ENCODE data around the gene NRCAM.

Gene NRCAM

GRCh38 chr7:108112683-108113082 is 343.6 kb downstream of the NRCAM start:
- H2BK15ac ChIP-seq (replicated peaks; ENCODE audit: low read depth): no peak overlapping the region
- no peak overlapping the region for H3K27ac ChIP-seq (ENCODE audit: low read depth, low read length)
- DNase-seq: no peak
- no CpG with 5 or more reads among the region's 2 CpGs for WGBS (ENCODE audit: extremely low coverage, insufficient coverage, low lambda C conversion rate)
- no peaks in the 10 kb centered on the region for H3K27me3 ChIP-seq (ENCODE audit: insufficient read depth, low read length, poor library complexity)
- H3K18ac ChIP-seq (ENCODE audit: low read length): no peak overlapping the region
- no peak overlapping the region for H3K56ac ChIP-seq (ENCODE audit: low read length)
- H3K9ac ChIP-seq (ENCODE audit: low read length): no peak overlapping the region
- H4K5ac ChIP-seq (ENCODE audit: low read length): no peak overlapping the region
- no peak overlapping the region for H2BK120ac ChIP-seq (ENCODE audit: low read depth, low read length)
- H3K4me1 ChIP-seq (ENCODE audit: control insufficient read depth, low read depth, low read length): no peaks in the 10 kb centered on the region
- no peaks in the 10 kb centered on the region for H3K36me3 ChIP-seq (ENCODE audit: control insufficient read depth, insufficient read depth, low read length)
- H2AK5ac ChIP-seq (ENCODE audit: low read length): no peak overlapping the region
- H3K23ac ChIP-seq (ENCODE audit: low read length): no peak overlapping the region
- no peak overlapping the region for H4K8ac ChIP-seq (ENCODE audit: low read depth, low read length)
- H2BK5ac ChIP-seq (ENCODE audit: low read length): no peak overlapping the region
- H3K4ac ChIP-seq (ENCODE audit: low read depth, low read length): no peak overlapping the region
- no peak overlapping the region for H3K4me3 ChIP-seq (ENCODE audit: low read length)
- H3K79me2 ChIP-seq (ENCODE audit: control insufficient read depth, insufficient read depth, low read length): no peaks in the 10 kb centered on the region
- no peak overlapping the region for H3K4me2 ChIP-seq (ENCODE audit: low read length)
- H3K79me1 ChIP-seq (ENCODE audit: low read length): no peaks in the 10 kb centered on the region

DNA sequence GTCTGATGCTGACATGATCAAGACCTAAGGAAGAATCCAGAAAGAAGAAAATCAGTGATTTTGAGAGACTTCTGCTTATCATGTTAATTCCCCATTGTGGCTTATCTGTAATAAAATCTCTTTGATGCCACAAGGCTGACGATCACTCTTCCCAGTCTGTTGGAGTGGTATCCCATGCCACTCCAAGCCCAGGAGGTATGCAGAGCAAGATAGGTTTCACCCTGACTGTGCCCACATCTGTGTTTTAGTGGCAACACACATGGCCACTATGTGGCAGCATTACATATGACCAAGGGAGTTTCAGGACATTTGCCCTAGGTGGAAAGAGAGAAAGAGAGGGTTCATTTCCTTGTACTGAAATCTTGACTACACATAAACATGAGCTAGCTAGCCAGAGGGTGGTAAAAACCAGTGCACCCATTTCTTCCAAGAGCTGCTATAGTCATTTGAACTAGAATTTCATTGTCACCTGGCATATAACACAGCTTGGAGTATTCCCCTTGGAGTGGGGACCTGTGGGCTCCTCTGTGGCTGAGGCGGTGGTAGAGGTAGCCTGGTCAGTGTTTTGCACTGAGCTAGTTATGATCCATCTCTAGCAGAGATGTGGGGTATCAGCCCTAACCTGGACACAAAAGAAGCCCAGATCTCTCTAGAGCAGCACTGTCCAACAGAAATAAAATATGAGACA is 346.9 kb downstream of the NRCAM start:
- Histone ChIP-seq H3K4ac (ENCODE audit: low read depth, low read length) (no peak overlapping the region), H2BK120ac (ENCODE audit: low read depth, low read length) (no peak overlapping the region), H3K4me2 (ENCODE audit: low read length) (no peak overlapping the region), H3K79me2 (ENCODE audit: control insufficient read depth, insufficient read depth, low read length) (no peaks in the 10 kb centered on the region), H3K9ac (ENCODE audit: low read length) (no peak overlapping the region), H3K79me1 (ENCODE audit: low read length) (no peaks in the 10 kb centered on the region), H3K4me1 (ENCODE audit: control insufficient read depth, low read depth, low read length) (no peaks in the 10 kb centered on the region), H3K4me3 (ENCODE audit: low read length) (no peak overlapping the region), H3K23ac (ENCODE audit: low read length) (no peak overlapping the region), H4K8ac (ENCODE audit: low read depth, low read length) (no peak overlapping the region), H3K27me3 (ENCODE audit: insufficient read depth, low read length, poor library complexity) (no peaks in the 10 kb centered on the region), H3K36me3 (ENCODE audit: control insufficient read depth, insufficient read depth, low read length) (no peaks in the 10 kb centered on the region), H3K27ac (ENCODE audit: low read depth, low read length) (no peak overlapping the region), H2BK5ac (ENCODE audit: low read length) (no peak overlapping the region), H3K56ac (ENCODE audit: low read length) (no peak overlapping the region), H4K5ac (ENCODE audit: low read length) (no peak overlapping the region), H2AK5ac (ENCODE audit: low read length) (no peak overlapping the region), H3K18ac (ENCODE audit: low read length) (no peak overlapping the region), H2BK15ac (replicated peaks; ENCODE audit: low read depth) (no peak overlapping the region)
- peak; percentile 52 for DNase-seq
- WGBS (ENCODE audit: extremely low coverage, insufficient coverage, low lambda C conversion rate): no CpG with 5 or more reads among the region's 2 CpGs

DNA sequence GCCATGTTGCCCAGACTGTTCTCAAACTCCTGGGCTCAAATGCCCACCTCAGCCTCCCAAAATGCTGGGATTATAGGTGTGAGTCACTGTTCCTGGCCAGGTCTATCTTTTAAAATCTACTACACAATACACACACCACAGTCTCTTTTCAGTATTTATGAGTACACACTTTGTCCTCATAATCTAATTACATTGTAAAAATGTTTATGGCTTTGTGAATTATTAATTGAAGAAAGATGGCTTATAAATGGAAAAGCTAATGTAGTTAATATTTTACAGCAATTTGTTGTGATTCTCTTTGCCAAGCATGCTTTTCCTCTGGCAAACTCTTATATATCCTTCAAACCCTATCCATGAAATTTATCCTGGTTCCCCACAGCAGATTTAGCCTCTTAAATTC is 348.1 kb downstream of the NRCAM start:
- H3K18ac ChIP-seq (ENCODE audit: low read length): no peak overlapping the region
- H2BK15ac ChIP-seq (replicated peaks; ENCODE audit: low read depth): no peak overlapping the region
- no peak overlapping the region for H3K23ac ChIP-seq (ENCODE audit: low read length)
- H3K4me3 ChIP-seq (ENCODE audit: low read length): no peak overlapping the region
- no peaks in the 10 kb centered on the region for H3K27me3 ChIP-seq (ENCODE audit: insufficient read depth, low read length, poor library complexity)
- no peaks in the 10 kb centered on the region for H3K79me1 ChIP-seq (ENCODE audit: low read length)
- DNase-seq: no peak
- no peak overlapping the region for H2BK5ac ChIP-seq (ENCODE audit: low read length)
- H4K5ac ChIP-seq (ENCODE audit: low read length): no peak overlapping the region
- H4K8ac ChIP-seq (ENCODE audit: low read depth, low read length): no peak overlapping the region
- no peak overlapping the region for H3K9ac ChIP-seq (ENCODE audit: low read length)
- no peak overlapping the region for H3K27ac ChIP-seq (ENCODE audit: low read depth, low read length)
- H3K4me2 ChIP-seq (ENCODE audit: low read length): no peak overlapping the region
- H3K4ac ChIP-seq (ENCODE audit: low read depth, low read length): no peak overlapping the region
- H3K36me3 ChIP-seq (ENCODE audit: control insufficient read depth, insufficient read depth, low read length): no peaks in the 10 kb centered on the region
- no peaks in the 10 kb centered on the region for H3K79me2 ChIP-seq (ENCODE audit: control insufficient read depth, insufficient read depth, low read length)
- H2AK5ac ChIP-seq (ENCODE audit: low read length): no peak overlapping the region
- no peaks in the 10 kb centered on the region for H3K4me1 ChIP-seq (ENCODE audit: control insufficient read depth, low read depth, low read length)
- no peak overlapping the region for H2BK120ac ChIP-seq (ENCODE audit: low read depth, low read length)
- no peak overlapping the region for H3K56ac ChIP-seq (ENCODE audit: low read length)

- Histone ChIP-seq H3K4me2 (ENCODE audit: low read length) (no peak overlapping the region), H4K8ac (ENCODE audit: low read depth, low read length) (no peak overlapping the region), H3K23ac (ENCODE audit: low read length) (no peak overlapping the region), H3K27me3 (ENCODE audit: insufficient read depth, low read length, poor library complexity) (no peaks in the 10 kb centered on the region), H3K9ac (ENCODE audit: low read length) (no peak overlapping the region), H4K5ac (ENCODE audit: low read length) (no peak overlapping the region), H3K4ac (ENCODE audit: low read depth, low read length) (no peak overlapping the region), H3K56ac (ENCODE audit: low read length) (no peak overlapping the region), H3K27ac (ENCODE audit: low read depth, low read length) (no peak overlapping the region), H2BK120ac (ENCODE audit: low read depth, low read length) (no peak overlapping the region), H3K4me3 (ENCODE audit: low read length) (no peak overlapping the region), H3K18ac (ENCODE audit: low read length) (no peak overlapping the region), H2AK5ac (ENCODE audit: low read length) (no peak overlapping the region), H3K36me3 (ENCODE audit: control insufficient read depth, insufficient read depth, low read length) (no peaks in the 10 kb centered on the region), H3K79me2 (ENCODE audit: control insufficient read depth, insufficient read depth, low read length) (no peaks in the 10 kb centered on the region), H2BK15ac (replicated peaks; ENCODE audit: low read depth) (no peak overlapping the region), H3K79me1 (ENCODE audit: low read length) (no peaks in the 10 kb centered on the region), H3K4me1 (ENCODE audit: control insufficient read depth, low read depth, low read length) (no peaks in the 10 kb centered on the region), H2BK5ac (ENCODE audit: low read length) (no peak overlapping the region)
- no CpG with 5 or more reads among the region's 7 CpGs for WGBS (ENCODE audit: extremely low coverage, insufficient coverage, low lambda C conversion rate)
- no peak for DNase-seq
Measured at GRCh38 chr7:108104324-108104723, 351.9 kb downstream of the NRCAM start.

DNA sequence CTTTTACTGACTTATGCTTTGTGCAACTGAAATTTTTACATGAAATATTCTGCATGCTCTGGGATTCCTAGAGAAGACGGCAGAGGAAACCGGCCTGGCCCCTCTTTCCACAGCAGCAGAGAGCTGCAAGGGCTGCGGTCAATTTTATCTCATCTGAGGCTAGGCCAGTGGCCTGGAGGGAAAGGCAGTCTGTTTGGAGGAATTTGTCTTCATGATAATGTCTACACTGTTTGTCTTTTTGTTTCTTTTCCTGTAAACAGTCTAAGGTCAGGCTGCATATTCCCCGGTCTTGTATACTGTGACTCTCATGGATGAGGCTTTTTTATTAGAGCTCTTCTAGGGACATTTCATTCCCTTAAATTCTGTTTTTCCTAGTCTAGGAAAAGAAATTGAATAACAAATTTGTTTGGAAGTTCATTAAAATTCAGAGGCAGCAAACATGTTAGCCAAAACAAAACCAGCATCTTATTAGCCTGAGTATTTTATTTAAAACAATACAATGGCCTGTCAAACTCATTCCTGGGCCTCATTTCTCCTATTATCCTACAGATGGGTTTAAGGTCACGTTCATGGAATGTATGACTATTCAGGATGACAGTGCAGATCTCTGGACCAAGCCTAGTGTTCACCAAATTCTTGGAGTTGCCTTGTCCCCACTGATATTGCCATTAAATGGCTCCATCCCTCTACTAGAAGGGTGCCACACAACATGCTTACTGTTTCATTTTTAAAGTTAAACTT is 352.5 kb downstream of the NRCAM start:
- H2AK5ac ChIP-seq (ENCODE audit: low read length): no peak overlapping the region
- no peak overlapping the region for H3K9ac ChIP-seq (ENCODE audit: low read length)
- H4K5ac ChIP-seq (ENCODE audit: low read length): no peak overlapping the region
- no peak overlapping the region for H3K27ac ChIP-seq (ENCODE audit: low read depth, low read length)
- no peak overlapping the region for H3K4me3 ChIP-seq (ENCODE audit: low read length)
- no peaks in the 10 kb centered on the region for H3K79me1 ChIP-seq (ENCODE audit: low read length)
- no peak for DNase-seq
- H3K56ac ChIP-seq (ENCODE audit: low read length): no peak overlapping the region
- H3K18ac ChIP-seq (ENCODE audit: low read length): no peak overlapping the region
- no peaks in the 10 kb centered on the region for H3K79me2 ChIP-seq (ENCODE audit: control insufficient read depth, insufficient read depth, low read length)
- no peak overlapping the region for H2BK120ac ChIP-seq (ENCODE audit: low read depth, low read length)
- no peaks in the 10 kb centered on the region for H3K4me1 ChIP-seq (ENCODE audit: control insufficient read depth, low read depth, low read length)
- H3K27me3 ChIP-seq (ENCODE audit: insufficient read depth, low read length, poor library complexity): no peaks in the 10 kb centered on the region
- H3K4ac ChIP-seq (ENCODE audit: low read depth, low read length): no peak overlapping the region
- H4K8ac ChIP-seq (ENCODE audit: low read depth, low read length): no peak overlapping the region
- no peak overlapping the region for H3K4me2 ChIP-seq (ENCODE audit: low read length)
- no peaks in the 10 kb centered on the region for H3K36me3 ChIP-seq (ENCODE audit: control insufficient read depth, insufficient read depth, low read length)
- no peak overlapping the region for H3K23ac ChIP-seq (ENCODE audit: low read length)
- no CpG with 5 or more reads among the region's 5 CpGs for WGBS (ENCODE audit: extremely low coverage, insufficient coverage, low lambda C conversion rate)
- H2BK15ac ChIP-seq (replicated peaks; ENCODE audit: low read depth): no peak overlapping the region
- no peak overlapping the region for H2BK5ac ChIP-seq (ENCODE audit: low read length)
